HG02973 (cell line): Measurements from ENCODE around the gene BNC2.

Source experiments
- ATAC-seq: cut with Tn5 transposase; IDR thresholded peaks from one replicate; pipeline ENCODE4 v1.9.1; 2021; ENCODE audit warnings: moderate library complexity; ENCODE audit not compliant: unreplicated experiment

BNC2 gene

GRCh38 chr9:16640649-16641048 is 229.8 kb downstream of the BNC2 start:
- no peak for ATAC-seq

- no peak for ATAC-seq
Observed at GRCh38 chr9:16639644-16640043, 230.8 kb downstream of the BNC2 start.

GRCh38 chr9:16637911-16638310 is 232.6 kb downstream of the BNC2 start:
- ATAC-seq = no peak

- no peak for ATAC-seq
Observed at GRCh38 chr9:16637218-16637617, 233.3 kb downstream of the BNC2 start.

GRCh38 chr9:16633794-16634193 is 236.7 kb downstream of the BNC2 start:
- no peak for ATAC-seq

GRCh38 chr9:16628413-16628812 is 242.1 kb downstream of the BNC2 start:
- no peak for ATAC-seq

- ATAC-seq = no peak
Observed at GRCh38 chr9:16627967-16628366, 242.5 kb downstream of the BNC2 start.

GRCh38 chr9:16627521-16627920 is 242.9 kb downstream of the BNC2 start:
- ATAC-seq = no peak

- ATAC-seq = no peak
Observed at GRCh38 chr9:16626577-16627130, 243.8 kb downstream of the BNC2 start.

- no peak for ATAC-seq
Observed at GRCh38 chr9:16625811-16626210, 244.7 kb downstream of the BNC2 start.

GRCh38 chr9:16625161-16625631 is 245.3 kb downstream of the BNC2 start:
- no peak for ATAC-seq

- ATAC-seq = no peak
Observed at GRCh38 chr9:16624744-16625117, 245.7 kb downstream of the BNC2 start.

GRCh38 chr9:16623989-16624743 is 246.3 kb downstream of the BNC2 start:
- no peak for ATAC-seq

- no peak for ATAC-seq
Observed at GRCh38 chr9:16622541-16622940, 247.9 kb downstream of the BNC2 start.

GRCh38 chr9:16619914-16620520 is 250.5 kb downstream of the BNC2 start:
- no peak for ATAC-seq

GRCh38 chr9:16619402-16619801 is 251.1 kb downstream of the BNC2 start:
- ATAC-seq = no peak

GRCh38 chr9:16618524-16618923 is 251.9 kb downstream of the BNC2 start:
- ATAC-seq = no peak

GRCh38 chr9:16616686-16617085 is 253.8 kb downstream of the BNC2 start:
- ATAC-seq = no peak

- ATAC-seq = no peak
Observed at GRCh38 chr9:16615451-16615850, 255.0 kb downstream of the BNC2 start.

- ATAC-seq = no peak
Observed at GRCh38 chr9:16613605-16614004, 256.9 kb downstream of the BNC2 start.

- no peak for ATAC-seq
Observed at GRCh38 chr9:16613051-16613450, 257.4 kb downstream of the BNC2 start.

- no peak for ATAC-seq
Observed at GRCh38 chr9:16612627-16613026, 257.8 kb downstream of the BNC2 start.
